Stimulated activated naive CD8-positive, alpha-beta T cell treated with anti-CD3 and anti-CD28 coated beads, Interleukin-15, Interleukin-2, amounts not matched to agents 100 U/mL and 50 U/mL, for 24 hours (primary cell): ENCODE measurements around the gene FOXD3.
"Not testable (repeated sequence)": the region's sequence is repeated elsewhere in the genome, so short reads cannot be mapped to it uniquely, and the experiment has no call there.

Experiments
- ATAC-seq: fragments of 150-1000 bp; cut with Tn5 transposase; one replicate; pipeline ENCODE4 v1.10.0; 2021
- DNase-seq: peaks from one replicate; pipeline ENCODE4 v3.0.0; 2021

The FOXD3 gene

DNA sequence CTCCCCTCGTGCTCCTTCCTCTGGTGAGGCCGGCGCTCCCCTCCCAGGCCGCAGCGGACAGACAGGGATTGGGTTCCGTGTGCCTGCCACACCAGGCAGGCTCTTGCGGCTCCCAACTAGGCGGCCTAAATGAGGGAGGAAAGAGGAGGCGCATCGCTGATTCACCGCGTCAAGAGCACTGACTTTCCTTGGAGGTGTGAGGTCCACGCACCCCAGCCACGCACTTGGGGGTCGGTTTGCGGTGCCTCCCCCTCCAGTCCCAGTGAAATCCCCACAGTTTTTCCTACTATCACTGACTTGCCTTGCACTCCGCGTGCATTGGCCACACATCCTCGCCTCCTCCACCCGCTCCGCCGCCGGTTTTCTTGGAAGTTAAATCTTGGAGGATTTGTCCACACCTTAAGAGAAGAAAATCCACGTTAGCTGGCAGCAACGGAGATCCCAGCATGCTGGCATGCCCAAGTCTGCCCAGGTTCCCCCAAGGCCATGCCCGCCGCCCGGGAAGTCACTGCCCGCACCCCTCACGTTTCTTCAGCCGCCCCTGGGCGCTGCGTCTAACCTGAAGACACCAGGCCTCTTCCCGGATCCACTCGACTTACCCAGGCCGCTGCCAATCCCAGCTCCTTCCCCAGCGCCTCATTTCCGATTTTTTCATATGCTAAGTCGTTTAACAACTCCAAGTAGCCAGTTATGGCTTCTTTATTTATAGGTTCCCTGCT, 1.1 kb upstream of the FOXD3 start:
- DNase-seq: no peak

DNA sequence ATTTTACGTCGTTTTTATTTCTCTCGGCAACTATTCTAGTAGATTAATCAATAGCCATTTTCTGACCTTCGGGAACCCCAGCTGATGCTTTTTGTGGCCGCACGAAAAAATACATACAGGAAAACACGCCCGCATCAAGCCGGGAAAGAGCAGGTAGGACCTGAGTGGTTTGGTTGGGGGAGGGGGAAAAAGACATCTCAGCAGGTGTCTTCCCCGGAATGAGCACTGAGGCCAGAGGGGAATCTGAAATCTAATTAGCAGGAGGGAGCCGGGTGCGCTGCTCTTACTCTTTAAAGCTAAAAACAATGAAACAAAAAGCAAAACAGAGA, 618 bp upstream of the FOXD3 start:
- ATAC-seq (no peak), DNase-seq (no peak)

More for the DNA sequence above, 1.1 kb upstream of the FOXD3 start:
- no peak for ATAC-seq

DNA sequence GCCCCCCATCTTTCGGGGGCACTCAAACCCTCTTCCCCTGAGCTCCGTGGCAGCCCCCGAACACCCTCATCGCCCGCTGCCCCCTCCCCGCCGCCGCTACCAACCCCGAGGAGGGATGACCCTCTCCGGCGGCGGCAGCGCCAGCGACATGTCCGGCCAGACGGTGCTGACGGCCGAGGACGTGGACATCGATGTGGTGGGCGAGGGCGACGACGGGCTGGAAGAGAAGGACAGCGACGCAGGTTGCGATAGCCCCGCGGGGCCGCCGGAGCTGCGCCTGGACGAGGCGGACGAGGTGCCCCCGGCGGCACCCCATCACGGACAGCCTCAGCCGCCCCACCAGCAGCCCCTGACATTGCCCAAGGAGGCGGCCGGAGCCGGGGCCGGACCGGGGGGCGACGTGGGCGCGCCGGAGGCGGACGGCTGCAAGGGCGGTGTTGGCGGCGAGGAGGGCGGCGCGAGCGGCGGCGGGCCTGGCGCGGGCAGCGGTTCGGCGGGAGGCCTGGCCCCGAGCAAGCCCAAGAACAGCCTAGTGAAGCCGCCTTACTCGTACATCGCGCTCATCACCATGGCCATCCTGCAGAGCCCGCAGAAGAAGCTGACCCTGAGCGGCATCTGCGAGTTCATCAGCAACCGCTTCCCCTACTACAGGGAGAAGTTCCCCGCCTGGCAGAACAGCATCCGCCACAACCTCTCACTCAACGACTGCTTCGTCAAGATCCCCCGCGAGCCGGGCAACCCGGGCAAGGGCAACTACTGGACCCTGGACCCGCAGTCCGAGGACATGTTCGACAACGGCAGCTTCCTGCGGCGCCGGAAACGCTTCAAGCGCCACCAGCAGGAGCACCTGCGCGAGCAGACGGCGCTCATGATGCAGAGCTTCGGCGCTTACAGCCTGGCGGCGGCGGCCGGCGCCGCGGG, 837 bp downstream of the FOXD3 start:
- peak; percentile 45 for DNase-seq
- peak; percentile 4 for ATAC-seq

DNA sequence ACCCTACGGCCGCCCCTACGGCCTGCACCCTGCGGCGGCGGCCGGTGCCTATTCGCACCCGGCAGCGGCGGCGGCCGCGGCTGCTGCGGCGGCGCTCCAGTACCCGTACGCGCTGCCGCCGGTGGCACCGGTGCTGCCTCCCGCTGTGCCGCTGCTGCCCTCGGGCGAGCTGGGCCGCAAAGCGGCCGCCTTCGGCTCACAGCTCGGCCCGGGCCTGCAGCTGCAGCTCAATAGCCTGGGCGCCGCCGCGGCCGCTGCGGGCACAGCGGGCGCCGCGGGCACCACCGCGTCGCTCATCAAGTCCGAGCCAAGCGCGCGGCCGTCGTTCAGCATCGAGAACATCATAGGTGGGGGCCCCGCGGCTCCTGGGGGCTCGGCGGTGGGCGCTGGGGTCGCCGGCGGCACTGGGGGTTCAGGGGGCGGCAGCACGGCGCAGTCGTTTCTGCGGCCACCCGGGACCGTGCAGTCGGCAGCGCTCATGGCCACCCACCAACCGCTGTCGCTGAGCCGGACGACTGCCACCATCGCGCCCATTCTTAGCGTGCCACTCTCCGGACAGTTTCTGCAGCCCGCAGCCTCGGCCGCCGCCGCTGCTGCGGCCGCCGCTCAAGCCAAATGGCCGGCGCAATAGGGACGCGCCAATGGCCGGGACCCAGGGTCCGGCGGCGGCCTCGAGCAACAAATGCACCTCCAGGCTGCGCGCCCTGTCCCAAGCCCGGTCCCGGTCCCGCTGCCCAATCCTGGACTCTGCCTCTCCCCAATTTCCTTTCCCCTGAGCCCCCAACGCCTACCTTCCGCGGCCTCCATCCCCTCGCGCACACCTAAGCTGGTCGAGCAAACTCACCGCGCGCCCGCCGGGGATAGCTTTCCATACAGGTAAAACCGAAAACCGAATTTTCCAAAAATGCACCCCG, 1.8 kb downstream of the FOXD3 start:
- no peak for ATAC-seq
- no peak for DNase-seq

DNA sequence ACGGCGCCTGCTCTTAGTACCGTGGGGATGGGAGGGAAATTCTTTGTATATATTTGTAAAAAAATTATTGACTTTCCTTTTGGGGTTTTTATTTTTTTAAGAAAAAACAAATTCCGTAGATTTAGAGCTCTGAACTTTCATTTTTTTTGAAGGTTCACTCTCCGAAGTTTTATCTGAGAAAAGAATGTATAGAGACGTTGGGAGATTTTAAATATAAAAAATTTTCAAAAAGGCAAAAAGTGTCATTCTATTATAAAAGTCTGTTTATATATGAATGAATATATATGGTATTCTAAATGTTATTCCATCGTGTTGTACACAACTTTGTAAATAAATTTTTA, 2.4 kb downstream of the FOXD3 start:
- DNase-seq (no peak), ATAC-seq (no peak)

DNA sequence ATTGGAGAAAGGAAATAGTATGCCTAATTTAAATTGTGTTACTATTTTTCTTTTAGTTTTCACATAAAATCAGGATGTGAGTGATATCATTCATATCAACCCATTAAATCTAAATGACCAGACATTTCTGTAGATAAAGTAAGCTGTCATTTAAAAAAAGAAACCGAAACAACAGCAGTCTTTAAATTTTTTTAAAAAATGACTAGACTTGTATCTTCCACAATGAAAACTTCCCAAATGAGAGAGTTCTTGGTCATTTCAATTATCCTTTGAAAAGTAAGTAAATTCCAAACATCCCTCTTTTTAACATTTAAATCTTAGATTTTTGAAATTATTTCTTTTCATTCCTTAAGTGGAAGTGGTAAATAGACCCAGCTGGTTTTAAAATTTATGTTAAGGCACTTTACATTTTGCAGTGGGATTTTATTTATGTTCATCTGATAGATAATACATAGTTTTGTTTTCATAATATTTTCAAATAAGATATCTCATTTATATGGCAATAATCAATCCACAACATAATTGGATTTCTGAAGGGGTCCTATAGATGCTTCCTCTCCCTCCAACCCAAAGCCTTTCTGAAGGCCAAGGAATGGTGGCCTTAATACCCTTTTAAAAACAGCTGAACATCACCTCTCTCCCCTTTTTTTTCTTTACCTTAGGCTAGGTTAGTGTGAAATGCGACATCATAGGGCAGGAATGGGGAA, 3.1 kb downstream of the FOXD3 start:
- ATAC-seq: no peak
- no peak for DNase-seq

DNA sequence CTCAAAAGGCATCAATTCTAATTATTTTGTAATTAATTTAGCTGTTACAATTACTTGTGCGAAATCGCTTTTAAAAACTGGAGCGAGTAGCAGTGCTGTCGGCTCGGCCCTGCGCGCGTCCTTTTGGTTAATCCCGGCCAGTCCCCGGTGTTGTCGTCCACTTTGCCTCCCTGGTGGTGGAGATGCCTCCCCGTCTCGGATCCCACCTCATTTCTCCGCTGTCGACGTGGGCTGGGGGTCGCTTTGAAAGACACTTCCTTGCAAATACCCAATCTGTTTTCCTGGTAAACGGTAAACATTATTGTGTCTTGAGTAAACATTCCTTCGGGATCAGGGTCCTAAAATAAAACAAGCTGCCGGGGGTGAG, 3.7 kb downstream of the FOXD3 start:
- ATAC-seq: no peak
- no peak for DNase-seq

DNA sequence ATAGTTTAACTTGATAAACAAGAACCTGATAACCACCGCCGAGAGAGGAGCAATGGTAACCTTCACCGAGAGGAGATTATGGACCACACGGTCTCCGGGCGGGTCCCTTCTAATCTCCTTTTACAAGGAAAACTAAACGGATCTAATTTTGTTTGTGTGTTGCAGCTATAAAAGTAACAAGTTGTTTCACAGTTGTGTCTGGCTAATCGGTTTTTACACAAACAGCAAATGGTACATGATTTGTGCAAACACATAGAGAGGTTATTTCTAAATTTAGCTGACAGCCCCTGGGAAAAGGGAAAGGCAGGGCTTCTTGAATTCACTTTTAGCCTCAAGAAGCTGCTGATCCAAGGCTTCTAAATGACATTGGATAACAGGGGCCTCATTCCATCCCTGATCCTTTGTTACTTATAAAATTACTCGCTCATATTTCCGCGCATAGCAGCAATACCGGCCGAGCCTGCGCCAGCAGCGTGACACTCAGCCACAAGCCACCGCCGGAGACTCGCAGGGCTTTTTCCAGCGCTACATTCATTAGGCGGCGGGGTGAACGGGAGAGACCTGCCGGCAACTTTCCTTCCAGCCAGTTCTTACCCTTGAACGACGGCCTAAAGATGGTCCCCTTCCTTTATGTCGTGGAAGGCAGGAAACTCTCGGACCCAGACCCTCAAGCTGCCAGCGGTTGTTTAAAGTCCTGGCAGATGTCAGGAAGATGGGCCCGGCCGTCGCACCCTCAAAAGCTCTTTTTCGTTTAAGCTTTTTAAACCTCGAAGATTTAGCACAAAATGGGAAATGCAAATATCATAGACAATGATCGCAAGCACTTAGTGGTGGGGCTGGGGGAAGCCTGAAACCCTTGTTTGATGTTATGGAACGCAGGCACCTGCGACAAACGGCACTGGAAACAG, 4.4 kb downstream of the FOXD3 start:
- no peak for DNase-seq
- ATAC-seq: no peak

DNA sequence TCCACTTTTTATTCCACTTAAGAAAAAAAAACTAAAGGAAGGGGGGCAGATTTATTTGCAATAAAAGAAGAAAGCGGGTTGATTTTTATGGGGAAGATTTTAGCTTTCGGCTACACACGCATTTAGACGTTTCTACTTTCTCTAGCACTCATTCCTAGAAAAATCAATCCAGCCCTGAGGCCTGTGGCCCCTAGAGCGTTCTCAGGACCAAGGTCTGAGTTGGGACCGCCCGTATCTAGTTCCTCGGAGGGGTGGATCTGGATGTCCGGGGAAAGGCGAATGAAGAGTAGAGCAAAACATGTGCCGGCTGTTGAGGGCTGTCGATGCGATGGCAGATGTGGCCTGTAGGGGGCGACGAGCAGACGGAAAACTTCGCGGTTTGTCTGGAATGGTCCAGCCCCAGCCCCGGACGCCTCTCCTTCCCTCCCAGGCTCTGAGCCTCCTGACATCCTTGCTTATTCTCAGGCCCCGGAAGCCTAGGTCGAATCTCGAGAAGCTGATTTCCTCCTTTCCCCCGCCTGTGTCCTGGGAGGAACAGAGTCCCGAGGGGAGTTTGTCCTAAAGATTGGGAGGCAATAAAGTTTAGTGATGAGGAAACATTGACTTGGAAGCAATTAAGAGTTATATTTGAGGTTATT, 5.2 kb downstream of the FOXD3 start:
- DNase-seq: peak; percentile 66
- peak; percentile 62 for ATAC-seq

DNA sequence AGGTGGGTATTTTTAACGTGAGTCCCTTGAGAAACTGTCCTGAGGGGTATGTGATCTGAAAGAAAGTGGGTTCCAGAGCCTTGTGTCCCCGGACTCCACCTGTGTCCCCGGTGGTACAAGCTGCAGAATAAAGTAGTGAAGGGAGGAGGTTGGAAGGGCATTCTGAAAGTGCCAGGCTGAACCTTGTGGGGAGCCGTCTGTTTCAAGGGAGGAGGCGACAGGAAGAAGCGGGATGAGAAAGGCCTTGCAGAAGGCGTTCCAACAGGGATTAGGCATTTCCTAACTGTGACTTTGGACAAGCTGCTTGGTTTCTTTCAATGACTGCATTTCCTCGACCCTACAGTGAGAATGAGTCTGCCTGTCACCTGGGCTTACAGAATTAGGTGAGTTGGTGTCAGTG, 5.8 kb downstream of the FOXD3 start:
- ATAC-seq (no peak), DNase-seq (no peak)

DNA sequence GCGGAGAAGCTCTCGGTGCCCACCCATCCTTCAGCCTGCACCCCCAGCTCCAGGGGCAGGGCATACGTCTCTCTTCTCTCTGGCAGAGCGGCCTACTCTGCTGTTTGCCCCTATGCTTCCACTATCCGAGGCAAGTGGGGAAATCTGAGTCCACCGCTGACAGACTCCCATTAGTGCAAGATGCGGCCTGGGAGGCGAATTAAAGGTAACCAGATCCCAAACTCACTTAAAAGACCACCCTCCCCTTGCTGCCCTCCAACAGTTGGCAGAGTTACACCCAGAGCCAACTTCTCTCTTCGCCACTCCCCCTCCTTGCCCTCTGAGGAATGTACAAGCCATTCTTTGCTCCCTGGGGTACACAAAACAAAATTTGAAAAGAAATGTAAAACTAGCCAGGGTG, 6.4 kb downstream of the FOXD3 start:
- ATAC-seq: no peak
- DNase-seq: no peak

DNA sequence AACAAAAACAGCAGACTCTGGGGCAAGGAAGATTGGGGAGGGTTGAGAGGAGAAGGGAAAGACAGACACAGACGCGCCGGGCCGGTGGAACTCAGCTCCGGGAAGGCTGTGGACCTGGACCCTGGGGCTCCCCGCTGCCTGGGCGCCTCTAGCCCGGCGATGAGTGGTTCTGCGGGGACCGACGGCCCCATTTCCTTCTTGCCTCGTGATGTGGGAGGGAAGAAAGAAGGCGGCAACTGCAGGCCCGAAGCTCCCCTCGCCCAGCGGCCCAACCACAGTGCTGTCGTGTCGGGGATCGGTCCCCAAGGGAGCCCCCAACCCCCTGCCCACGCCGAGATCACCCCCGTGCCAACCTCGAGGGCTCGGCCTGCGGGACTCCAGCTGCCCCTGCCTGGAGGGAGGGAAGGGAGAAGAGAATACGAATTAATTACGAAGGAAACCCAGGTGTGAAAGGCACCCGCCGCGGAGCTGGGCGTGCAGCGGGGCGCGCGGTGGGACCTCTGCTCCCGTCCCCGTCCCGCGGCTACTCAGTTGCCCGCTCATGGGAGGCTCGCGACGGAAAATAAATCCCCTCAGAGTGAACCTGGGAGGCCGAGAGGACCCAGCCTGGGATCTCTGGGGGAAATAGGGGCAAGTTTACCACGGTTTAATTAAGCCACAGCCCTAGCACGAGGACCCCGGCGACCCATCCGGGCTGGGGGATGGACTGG, 7.4 kb downstream of the FOXD3 start:
- ATAC-seq (no peak), DNase-seq (no peak)

DNA sequence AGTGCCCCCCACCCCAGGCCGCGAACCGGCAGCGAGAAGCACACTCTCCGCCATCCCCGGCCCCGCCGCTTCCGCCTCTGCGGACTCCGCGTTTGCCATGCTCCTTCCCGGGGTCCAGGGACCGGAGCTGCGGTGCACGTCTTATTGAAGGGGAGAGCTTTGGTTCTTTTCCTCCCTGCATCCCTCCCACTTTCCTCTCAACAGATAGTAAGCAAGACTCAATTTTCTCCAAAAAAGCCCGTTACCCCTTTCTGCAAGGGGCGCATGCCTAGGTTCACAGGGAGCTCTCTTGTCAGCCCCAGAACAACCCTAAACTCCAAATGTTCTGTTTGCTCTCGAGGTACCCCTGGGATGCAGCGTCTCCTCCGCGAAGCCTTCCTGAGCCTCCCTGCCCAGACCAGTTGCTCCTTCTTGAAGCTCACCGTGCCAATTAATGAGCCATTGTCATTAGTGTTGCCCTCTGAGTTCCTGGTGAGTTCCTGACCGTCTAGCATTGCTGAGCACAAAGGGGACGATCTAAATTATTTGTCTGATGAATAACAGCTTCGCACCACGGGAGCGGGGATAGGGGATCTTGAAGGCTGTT, 8.1 kb downstream of the FOXD3 start:
- no peak for ATAC-seq
- DNase-seq: no peak

DNA sequence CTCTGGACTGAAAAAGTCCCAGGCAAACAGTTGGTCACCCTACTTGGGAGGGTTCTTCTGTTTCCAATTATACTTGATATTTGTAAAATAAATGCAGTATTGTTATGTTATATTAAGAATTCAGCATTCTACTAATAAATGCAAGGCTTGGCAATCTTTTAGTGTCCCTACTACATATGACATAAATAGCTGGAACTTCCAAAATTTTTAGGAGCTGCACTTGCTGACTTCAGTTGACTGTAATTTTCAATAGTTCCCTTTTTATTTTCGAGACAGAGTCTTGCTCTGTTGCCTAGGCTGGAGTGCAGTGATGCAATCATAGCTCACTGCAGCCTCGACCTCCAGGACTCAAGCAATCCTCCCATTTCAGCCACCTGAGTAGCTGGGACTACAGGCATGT, 20.0 kb downstream of the FOXD3 start:
- DNase-seq: no peak

DNA sequence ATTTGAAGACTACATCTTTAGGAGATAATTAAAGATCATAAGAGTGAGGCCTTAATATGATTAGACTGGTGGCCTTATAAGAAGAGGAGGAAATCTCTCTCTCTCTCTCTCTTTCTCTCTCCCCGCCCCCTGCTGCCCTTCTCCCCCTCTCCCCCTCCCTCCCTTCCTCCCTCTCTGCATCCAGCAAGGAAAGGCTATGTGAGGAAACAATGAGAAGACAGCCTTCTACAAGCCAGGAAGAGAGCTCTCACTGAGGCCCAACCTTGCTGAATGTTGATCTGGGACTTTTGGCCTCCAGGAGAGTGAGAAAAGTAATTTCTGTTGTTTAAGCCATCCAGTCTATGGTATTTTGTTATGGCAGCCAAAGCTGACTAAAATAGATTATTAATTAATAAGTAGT, 21.6 kb downstream of the FOXD3 start:
- ATAC-seq (no peak), DNase-seq (no peak)

More for the DNA sequence above, 20.0 kb downstream of the FOXD3 start:
- ATAC-seq: no peak

DNA sequence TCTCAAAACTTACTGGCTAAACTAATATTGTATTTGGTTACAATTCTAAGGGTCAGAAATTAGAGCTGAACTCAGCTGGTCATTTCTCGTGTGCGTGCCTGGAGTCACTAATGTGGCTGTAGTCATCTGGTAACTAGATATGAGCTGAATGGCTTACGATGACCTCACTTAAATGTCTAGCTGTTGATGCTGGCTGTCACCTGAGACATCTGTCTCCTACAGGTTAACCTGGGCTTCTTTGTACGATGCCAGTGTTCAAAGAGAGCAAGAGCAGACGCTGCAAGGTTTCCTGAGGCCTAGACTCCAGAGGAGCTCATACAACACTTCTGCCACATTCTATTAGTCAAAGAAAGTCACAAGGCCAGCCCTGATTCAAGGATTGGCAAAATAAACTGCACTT, 28.0 kb downstream of the FOXD3 start:
- DNase-seq (no peak), ATAC-seq (no peak)

DNA sequence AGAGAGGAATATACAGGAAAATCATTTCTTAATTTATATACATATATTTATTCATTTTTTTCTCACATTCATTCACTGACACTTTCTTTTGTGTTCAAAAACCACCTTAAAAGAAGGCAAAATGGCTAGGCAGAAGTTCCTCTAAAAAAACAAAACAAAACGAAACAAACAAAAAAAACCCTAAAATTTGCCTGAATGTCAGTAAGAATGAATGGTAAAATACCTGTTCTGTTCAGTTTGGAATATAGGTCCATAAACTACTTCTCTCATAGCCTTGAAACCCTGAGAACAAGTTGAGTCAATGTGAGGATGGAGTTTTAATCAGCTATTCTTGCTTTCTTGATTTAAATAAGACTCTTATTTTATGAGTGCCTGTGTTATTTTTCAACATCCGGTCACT, 30.4 kb downstream of the FOXD3 start:
- ATAC-seq (no peak), DNase-seq (no peak)

DNA sequence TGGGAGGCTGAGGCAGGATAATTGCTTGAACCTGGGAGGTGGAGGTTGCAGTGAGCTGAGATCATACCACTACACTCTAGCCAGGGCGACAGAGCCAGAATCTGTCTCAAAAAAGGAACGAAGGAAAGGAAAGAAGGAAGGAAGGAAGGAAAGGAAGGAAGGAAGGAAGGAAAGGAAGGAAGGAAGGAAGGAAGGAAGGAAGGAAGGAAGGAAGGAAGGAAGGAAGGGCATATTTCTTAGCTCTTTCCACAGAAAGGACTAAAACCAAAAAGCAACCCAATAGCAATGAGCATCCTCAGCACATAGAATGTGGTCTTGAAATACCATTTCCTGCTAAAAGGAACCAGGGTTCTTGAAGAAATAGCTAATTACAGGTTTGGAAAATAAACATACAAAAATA, 33.9 kb downstream of the FOXD3 start:
- DNase-seq, ATAC-seq: not testable (repeated sequence)

DNA sequence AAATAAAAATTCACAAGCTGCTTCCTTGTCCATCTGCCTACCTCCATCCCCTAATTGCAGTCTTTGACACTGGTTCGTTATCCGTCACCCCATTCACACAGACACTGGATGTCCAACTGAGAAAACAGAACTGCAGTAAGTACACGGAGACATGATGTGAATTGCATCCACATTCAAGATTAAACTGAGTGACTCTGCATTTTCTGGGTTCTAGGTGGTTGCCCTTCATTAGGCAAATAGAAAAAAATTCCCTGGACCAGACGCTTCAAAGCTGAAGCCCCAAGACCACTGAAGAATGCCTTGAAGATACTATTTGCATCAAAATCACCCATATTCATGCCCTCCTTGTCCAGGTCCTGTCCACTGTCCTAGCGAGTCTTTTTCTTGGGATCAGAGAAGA, 37.2 kb downstream of the FOXD3 start:
- DNase-seq (no peak), ATAC-seq (no peak)

DNA sequence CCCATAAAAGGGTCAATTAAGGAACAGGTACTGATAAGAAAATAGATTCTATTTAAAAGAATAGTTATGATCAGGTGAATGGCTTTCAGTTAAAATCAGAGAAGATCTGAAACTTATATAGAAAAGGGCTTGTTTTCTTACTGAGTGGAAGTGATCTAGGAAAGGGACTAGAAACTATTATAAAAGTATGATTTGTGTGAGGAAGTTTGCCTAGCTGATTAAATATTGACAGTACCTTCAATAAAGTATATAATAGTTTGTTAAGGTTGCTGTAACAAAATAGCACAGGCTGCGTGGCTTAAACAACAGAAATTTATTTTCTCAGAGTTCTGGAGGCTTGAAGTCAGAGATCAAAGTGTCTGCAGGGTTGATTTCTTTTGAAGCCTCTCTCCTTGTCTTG, 39.7 kb downstream of the FOXD3 start:
- DNase-seq: no peak
- ATAC-seq: no peak
